Measurements from ENCODE around the gene SCAANT1.

GRCh38 chr3:63922491-63923199 lies 10.5 kb upstream of the SCAANT1 start:
- no peak for TF ChIP-seq CTCF (IDR thresholded peaks at IDR 0.05)
- TF ChIP-seq POLR2A (IDR thresholded peaks at IDR 0.05) = no peak
- no peak for TF ChIP-seq POLR2AphosphoS5 (IDR thresholded peaks at IDR 0.05)
